ENCODE measurements around the gene INTS14.

- TF ChIP-seq CTCF (IDR thresholded peaks at IDR 0.05; ENCODE audit: poor library complexity) (no peak), EZH2 (IDR thresholded peaks at IDR 0.05; ENCODE audit: borderline replicate concordance) (no peak), EZH2phosphoT487 (IDR thresholded peaks at IDR 0.05; ENCODE audit: low read depth, severe bottlenecking, unreplicated experiment) (no peak)
These were observed 44.5 kb upstream of the INTS14 start for GRCh38 chr15:65655457-65655856.

All from hepatocyte (in vitro differentiated cells).